ENCODE data around the gene SLC16A8. TPM values are rescaled to one million over a fixed set of nuclear protein-coding genes. Genes with fewer than 3 reads are reported as not detected.

The SLC16A8 gene, protein sequence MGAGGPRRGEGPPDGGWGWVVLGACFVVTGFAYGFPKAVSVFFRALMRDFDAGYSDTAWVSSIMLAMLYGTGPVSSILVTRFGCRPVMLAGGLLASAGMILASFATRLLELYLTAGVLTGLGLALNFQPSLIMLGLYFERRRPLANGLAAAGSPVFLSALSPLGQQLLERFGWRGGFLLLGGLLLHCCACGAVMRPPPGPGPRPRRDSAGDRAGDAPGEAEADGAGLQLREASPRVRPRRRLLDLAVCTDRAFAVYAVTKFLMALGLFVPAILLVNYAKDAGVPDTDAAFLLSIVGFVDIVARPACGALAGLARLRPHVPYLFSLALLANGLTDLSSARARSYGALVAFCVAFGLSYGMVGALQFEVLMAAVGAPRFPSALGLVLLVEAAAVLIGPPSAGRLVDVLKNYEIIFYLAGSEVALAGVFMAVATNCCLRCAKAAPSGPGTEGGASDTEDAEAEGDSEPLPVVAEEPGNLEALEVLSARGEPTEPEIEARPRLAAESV
- under 1 TPM in 3 of 4 donors, not detected in 1; 0.29 to 0.65 (median 0.33) TPM for total RNA-seq

DNA sequence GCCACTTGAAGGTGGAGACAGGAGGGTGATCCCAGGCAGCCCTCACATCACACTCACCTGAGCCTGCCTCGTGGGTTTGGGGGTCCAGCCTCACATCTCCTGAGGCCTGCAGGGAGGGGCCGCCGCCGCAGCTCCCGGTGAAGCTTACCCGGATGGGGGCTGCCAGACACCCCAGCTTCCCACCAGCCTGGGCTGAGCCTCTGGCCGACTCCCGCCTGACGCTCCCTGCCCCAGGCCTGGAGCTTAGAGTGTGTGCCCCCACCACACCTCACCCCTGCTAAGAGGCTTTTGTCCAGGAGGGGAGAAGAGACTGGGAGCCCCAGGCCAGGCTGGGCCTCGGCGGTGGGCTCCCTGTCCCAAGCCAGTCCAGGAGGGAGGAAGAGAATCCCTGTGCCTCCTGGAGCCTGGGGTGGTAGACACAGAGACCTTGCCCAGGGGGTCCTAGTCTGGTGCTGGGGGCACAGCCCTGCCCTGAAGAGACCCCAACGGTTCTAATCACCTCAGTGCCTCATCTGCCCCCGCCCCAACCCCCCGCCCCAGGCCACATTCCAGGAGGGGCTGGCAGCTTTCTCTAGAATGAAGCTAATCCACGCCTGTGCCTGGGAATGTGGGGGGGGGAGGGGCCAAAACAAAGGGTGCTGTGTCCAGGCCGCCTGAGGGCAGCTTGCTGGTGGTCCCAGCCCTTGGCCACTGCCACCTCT is at the start of gene SLC16A8:
SLC16A8 (minus strand) TSS at position 254 of the 701 bp plus-strand sequence. CDS start 1,311 bp downstream, outside the sequence.
- peaks cover 0 to 14% (median 0%) of the 10 kb centered on the region in 4 donors for H3K36me3 ChIP-seq
- H3K27ac ChIP-seq (replicated peaks in 1 of 4), result no peak within 1 kb of the TSS
- no peak within 1 kb of the TSS for H3K4me3 ChIP-seq
- DNase-seq (ENCODE audit: extremely low spot score), result no peak
- TF ChIP-seq POLR2AphosphoS5 (IDR thresholded peaks at IDR 0.05), result no peak
- no peak for TF ChIP-seq POLR2A (IDR thresholded peaks at IDR 0.05; ENCODE audit: low read depth)
- TF ChIP-seq, protein P1, sequence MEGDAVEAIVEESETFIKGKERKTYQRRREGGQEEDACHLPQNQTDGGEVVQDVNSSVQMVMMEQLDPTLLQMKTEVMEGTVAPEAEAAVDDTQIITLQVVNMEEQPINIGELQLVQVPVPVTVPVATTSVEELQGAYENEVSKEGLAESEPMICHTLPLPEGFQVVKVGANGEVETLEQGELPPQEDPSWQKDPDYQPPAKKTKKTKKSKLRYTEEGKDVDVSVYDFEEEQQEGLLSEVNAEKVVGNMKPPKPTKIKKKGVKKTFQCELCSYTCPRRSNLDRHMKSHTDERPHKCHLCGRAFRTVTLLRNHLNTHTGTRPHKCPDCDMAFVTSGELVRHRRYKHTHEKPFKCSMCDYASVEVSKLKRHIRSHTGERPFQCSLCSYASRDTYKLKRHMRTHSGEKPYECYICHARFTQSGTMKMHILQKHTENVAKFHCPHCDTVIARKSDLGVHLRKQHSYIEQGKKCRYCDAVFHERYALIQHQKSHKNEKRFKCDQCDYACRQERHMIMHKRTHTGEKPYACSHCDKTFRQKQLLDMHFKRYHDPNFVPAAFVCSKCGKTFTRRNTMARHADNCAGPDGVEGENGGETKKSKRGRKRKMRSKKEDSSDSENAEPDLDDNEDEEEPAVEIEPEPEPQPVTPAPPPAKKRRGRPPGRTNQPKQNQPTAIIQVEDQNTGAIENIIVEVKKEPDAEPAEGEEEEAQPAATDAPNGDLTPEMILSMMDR (IDR thresholded peaks at IDR 0.05), result no peak
- no peak for TF ChIP-seq EP300 (IDR thresholded peaks at IDR 0.05)
- WGBS, result 91% methylated on average over 8 of the region's 16 CpGs
- no peaks in the 10 kb centered on the region for H3K9me3 ChIP-seq
- H3K27me3 ChIP-seq, result peaks cover 0 to 74% (median 31%) of the 10 kb centered on the region in 4 donors
- intact Hi-C loops (cut with DNase I), result no loop called here
- peaks cover 25 to 41% (median 35%) of the 10 kb centered on the region in 4 donors for H3K4me1 ChIP-seq

DNA sequence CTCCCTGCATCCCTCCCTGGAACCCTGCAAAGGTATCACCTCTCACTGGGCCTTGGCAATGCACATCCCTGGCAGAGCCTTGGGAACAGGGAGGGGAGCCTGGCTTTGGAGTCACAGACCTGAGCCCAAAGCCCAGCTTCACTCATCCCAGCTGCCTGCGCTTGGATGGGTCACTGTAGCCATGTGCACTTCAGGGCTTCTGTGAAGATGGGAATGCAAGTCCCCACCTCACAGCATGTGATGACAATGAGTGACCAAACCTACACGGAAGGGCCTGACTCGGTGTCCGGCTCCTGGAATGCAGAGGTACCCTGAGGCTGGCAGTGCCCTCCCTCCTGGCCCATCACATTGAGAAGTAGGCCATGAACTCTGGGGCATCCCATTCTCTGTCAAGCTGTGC is 49.3 kb upstream of the SLC16A8 start:
- H3K36me3 ChIP-seq, result peaks cover 0 to 85% (median 60%) of the 10 kb centered on the region in 4 donors
- peaks cover 0 to 5% (median 2%) of the 10 kb centered on the region in 4 donors for H3K4me1 ChIP-seq
- intact Hi-C loops (cut with DNase I), result no loop called here
- no peaks in the 10 kb centered on the region for H3K9me3 ChIP-seq
- no peak for TF ChIP-seq POLR2A (IDR thresholded peaks at IDR 0.05; ENCODE audit: low read depth)
- TF ChIP-seq, protein P1 (IDR thresholded peaks at IDR 0.05), result no peak
- no peak for TF ChIP-seq EP300 (IDR thresholded peaks at IDR 0.05)
- H3K4me3 ChIP-seq, result no peak overlapping the region
- no peaks in the 10 kb centered on the region for H3K27me3 ChIP-seq
- 82% methylated on average over 3 of the region's 4 CpGs for WGBS
- no peak overlapping the region for H3K27ac ChIP-seq (replicated peaks in 1 of 4)
- DNase-seq (ENCODE audit: extremely low spot score), result no peak

DNA sequence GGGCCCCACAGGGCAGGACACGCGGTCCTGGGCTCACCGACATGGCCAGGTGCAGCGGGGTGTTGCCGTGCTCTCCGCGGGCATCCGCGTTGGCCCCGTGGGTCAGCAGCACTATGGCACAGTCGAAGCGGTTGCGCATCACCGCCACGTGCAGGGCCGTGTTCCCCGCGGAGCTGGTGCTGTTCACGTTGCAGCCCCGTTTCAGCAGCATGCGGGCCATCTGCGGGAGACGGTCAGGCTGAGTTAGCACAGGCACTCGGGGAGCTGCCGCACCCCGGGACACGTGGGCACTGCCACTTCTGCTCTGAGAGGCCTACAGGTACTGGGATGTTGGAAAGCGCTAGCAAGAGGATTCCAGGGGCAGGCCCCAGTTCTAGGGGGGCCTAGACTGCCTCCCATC is 48.8 kb upstream of the SLC16A8 start:
- intact Hi-C loops (cut with DNase I), result no loop called here
- Histone ChIP-seq H3K4me1 (peaks cover 0 to 5% (median 2%) of the 10 kb centered on the region in 4 donors), H3K36me3 (peaks cover 0 to 85% (median 62%) of the 10 kb centered on the region in 4 donors), H3K27ac (replicated peaks in 1 of 4) (no peak overlapping the region), H3K4me3 (no peak overlapping the region), H3K9me3 (no peaks in the 10 kb centered on the region), H3K27me3 (no peaks in the 10 kb centered on the region)
- DNase-seq (ENCODE audit: extremely low spot score), result no peak
- WGBS, result 93% methylated on average over 20 of the region's 28 CpGs
- TF ChIP-seq, protein P1 (IDR thresholded peaks at IDR 0.05), result no peak
- no peak for TF ChIP-seq POLR2AphosphoS5 (IDR thresholded peaks at IDR 0.05)
- TF ChIP-seq EP300 (IDR thresholded peaks at IDR 0.05), result no peak
- TF ChIP-seq POLR2A (IDR thresholded peaks at IDR 0.05; ENCODE audit: low read depth), result no peak

DNA sequence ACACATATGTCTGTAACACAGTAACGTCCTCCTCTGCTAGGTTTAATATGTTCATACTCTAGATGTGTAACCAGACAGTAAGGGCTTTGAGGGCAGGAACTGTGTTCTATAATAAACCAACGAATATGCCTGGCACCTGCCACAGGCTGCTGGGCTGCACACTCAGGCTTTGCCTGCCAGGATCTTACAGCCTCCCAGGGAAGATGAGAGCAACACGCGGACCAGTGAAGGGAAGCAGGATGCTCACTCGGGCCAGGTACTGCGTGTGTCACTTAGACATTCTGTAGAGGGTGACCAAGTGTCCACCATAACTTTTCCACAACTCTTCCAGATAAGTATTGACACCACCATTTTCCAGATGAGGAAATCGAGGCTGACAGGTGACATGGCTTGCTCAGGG is 48.2 kb upstream of the SLC16A8 start:
- DNase-seq (ENCODE audit: extremely low spot score), result no peak
- H3K27ac ChIP-seq (replicated peaks in 1 of 4), result no peak overlapping the region
- H3K4me1 ChIP-seq, result peaks cover 0 to 5% (median 2%) of the 10 kb centered on the region in 4 donors
- H3K36me3 ChIP-seq, result peaks cover 0 to 85% (median 62%) of the 10 kb centered on the region in 4 donors
- H3K27me3 ChIP-seq, result no peaks in the 10 kb centered on the region
- intact Hi-C loops (cut with DNase I), result no loop called here
- no peak overlapping the region for H3K4me3 ChIP-seq
- WGBS, result 91% methylated on average over 7 of the region's 7 CpGs
- TF ChIP-seq POLR2A (IDR thresholded peaks at IDR 0.05; ENCODE audit: low read depth) (no peak), POLR2AphosphoS5 (IDR thresholded peaks at IDR 0.05) (no peak), EP300 (IDR thresholded peaks at IDR 0.05) (no peak)
- TF ChIP-seq, protein P1 (IDR thresholded peaks at IDR 0.05), result no peak
- H3K9me3 ChIP-seq, result no peaks in the 10 kb centered on the region

Measured in esophagus muscularis mucosa (tissue), 4 donors.